Ureter (tissue), 1 donor: ENCODE results near the gene CHD3. TPM values are rescaled to one million over a fixed set of nuclear protein-coding genes. Genes with fewer than 3 reads are reported as not detected.

ENCODE experiments used
- DNase-seq: peaks from one replicate; pipeline ENCODE4 v3.0.0-alpha.2; 2020; ENCODE audit warnings: low spot score
- total RNA-seq: library from RNA; stranded (reverse); gene quantifications from one replicate; pipeline ENCODE4 v1.2.4, GENCODE V29; 2023
- donor health status: DM: yes; HTN: yes; CAD: no.

CHD3 gene
- total RNA-seq, 1 donor from 2014 or later = 225 TPM

- peak; percentile 25 for DNase-seq
Measured at GRCh38 chr17:7894226-7894625, 5.6 kb downstream of the CHD3 start.

- peak; percentile 33 for DNase-seq
Measured at GRCh38 chr17:7894866-7895265, 6.3 kb downstream of the CHD3 start.

GRCh38 chr17:7897090-7897489 lies 8.5 kb downstream of the CHD3 start:
- peak; percentile 34 for DNase-seq

- DNase-seq = peak; percentile 39
Measured at GRCh38 chr17:7897773-7898172, 9.2 kb downstream of the CHD3 start.

GRCh38 chr17:7903154-7904103 lies 14.8 kb downstream of the CHD3 start:
- DNase-seq = no peak

GRCh38 chr17:7909089-7909488 lies 20.5 kb downstream of the CHD3 start:
- DNase-seq = no peak

DNA sequence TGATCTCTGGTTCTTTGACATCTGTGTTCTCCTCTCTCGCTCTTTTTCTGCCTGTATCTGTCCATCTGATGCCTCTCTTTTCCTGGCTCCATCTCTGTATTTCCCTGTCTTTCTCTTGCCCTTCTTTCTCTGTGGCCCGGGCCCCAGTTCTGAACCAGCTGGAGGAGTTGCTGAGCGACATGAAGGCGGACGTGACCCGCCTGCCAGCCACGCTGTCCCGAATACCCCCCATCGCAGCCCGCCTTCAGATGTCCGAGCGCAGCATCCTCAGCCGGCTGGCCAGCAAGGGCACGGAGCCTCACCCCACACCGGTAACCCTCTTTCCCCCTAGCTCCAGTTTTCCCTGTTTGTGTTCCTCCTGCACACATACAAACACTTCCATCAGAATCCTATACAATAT lies 21.7 kb downstream of the CHD3 start:
- no peak for DNase-seq

DNA sequence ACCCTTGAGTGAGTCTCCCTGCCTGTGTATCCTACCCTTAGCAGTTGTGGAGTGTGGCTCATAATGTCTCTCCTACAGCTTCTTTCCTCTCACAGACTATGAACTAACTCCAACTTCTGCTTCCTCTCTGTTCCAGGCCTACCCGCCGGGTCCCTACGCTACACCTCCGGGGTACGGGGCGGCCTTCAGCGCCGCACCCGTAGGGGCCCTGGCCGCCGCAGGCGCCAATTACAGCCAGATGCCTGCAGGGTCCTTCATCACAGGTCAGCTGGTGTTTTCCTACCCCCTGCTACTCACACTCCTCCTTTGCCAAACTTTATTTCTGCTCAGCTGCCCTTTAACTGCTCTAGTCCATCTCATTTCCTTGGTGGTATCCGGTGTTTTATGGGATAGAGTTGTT lies 22.1 kb downstream of the CHD3 start:
- DNase-seq = no peak

GRCh38 chr17:7911116-7911515 lies 22.5 kb downstream of the CHD3 start:
- DNase-seq = no peak

GRCh38 chr17:7912927-7913524 lies 24.4 kb downstream of the CHD3 start:
- no peak for DNase-seq

DNA sequence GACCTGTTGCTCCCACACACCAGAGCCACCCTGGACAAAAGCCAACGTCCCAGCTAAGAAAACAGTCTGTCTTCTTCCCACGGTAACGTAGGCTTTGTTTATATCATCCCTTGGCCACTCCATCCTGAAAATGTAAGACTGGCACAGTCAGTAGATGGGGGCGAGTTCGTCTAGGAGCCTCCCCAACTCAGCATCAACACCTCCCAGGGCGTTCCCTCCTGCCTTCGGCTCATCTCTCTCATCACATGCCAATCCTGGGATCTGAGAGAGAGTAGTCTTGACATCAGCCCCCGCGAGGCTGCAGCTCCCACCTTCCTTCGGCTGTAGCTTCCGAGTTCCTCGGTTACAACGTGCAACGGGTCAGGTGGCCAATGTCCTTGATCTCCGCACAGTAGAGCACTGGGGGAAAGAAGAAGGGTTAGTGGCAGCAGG lies 26.6 kb downstream of the CHD3 start:
- DNase-seq = no peak

DNA sequence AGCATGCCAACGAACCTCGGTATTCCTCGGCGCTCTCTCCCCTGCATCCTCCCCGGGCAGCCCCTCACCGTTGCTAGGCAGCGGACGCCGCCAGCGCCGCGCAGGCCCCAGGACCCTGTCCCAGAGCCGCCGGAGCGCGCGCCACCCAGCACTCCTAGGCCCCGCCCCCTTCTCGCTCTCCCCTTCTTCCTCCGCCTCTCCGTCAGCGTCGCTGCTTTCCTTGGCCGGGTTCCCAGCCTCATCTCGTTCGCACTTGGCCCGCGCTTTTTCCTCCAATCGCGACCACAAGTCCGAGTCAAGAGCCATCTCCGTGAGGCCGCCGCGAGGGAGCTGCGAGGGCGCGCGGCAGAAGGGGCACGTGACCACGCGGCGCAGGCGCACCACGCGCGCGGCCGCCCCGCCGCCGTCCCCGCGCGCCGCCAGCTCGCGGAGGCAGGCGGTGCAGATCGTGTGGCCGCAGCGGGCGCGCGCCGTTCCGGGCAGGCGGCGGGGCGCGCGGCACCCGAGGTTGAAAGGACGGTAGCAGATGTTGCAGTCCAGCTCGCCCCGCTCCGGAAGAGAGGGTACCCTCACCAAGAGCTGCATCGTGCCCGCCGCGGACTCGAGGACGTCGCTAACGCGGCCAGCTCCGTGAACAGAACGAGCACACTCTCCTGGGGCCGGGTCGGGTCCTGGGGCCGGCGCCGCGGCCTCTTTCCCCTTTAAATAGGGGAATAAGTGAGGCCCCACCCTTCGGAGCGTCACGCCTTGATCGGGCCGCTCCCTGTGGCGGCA lies 27.2 kb downstream of the CHD3 start, which contains the start of gene RNF227:
TSS of gene RNF227 (minus strand) at position 679 of the 774 bp plus-strand sequence. CDS start at position 585, 94 bp downstream.
- peak; percentile 95 for DNase-seq

GRCh38 chr17:7916385-7916682 lies 27.7 kb downstream of the CHD3 start:
- DNase-seq = no peak

DNA sequence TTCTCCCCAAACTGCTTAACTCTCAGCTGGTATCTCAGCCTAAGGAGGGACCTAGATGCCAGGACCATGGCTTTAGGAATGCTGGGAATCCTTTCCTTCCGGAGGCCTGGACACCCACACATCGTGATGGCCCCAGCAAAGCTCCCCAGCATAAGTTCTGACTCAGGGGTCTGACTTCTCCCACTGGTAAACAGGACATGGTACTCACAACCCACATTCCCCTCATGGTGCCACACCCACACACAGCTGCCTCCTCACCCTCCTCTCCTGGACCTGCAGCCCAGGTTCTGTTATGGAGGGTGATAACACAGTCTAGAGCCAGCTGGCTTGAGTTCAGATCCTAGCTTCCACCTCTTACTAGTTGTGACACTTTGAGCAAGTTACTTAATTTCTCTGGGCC lies 28.2 kb downstream of the CHD3 start:
- no peak for DNase-seq

DNA sequence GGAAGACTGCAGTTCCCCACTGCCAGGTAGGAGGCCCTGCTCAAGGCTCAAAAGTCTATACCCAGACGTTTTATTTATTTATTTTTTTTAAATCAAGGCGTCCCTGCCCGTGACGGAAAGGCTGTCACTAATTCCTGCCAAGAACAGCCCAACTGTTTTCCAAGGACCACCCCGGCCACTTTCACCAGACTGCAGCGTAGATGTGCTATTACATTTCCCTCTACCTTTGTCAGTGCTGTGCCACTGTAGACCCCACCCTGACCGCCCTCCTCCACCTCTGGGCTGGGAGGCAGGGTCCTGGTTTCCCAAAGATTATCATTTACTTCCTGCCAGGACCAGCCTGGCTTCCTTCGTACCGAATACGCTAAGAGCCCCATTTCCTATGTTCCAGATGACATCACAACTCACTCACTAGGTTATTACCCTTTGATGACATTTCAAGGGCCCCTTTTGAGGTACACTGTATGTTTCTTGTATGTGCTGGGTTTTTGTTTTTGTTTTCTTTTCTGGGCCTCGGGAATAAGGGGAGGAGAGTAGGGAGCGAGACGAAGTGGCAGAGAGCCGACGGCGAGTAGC lies 33.8 kb downstream of the CHD3 start:
- DNase-seq = no peak

GRCh38 chr17:7922845-7923628 lies 34.4 kb downstream of the CHD3 start:
- peak; percentile 90 for DNase-seq

DNA sequence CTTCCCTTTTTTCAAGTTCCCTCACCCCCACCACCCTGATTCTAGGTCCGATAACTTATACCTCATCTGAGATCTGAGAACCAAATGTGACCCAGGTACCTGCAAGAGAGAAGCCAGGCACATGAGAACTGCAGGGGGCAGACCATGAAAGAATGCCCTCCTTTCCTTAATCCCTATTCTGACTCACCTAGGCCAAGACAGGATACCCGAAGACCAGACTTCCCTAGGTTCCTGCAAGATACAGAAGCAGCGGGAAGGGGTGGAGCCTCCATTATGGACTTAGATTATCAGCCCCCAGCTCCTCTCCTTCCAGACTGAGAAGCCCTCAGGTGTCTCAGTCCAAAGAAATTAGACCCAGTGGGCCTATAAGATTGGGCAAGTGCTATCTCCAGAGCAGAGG lies 39.0 kb downstream of the CHD3 start:
- no peak for DNase-seq

DNA sequence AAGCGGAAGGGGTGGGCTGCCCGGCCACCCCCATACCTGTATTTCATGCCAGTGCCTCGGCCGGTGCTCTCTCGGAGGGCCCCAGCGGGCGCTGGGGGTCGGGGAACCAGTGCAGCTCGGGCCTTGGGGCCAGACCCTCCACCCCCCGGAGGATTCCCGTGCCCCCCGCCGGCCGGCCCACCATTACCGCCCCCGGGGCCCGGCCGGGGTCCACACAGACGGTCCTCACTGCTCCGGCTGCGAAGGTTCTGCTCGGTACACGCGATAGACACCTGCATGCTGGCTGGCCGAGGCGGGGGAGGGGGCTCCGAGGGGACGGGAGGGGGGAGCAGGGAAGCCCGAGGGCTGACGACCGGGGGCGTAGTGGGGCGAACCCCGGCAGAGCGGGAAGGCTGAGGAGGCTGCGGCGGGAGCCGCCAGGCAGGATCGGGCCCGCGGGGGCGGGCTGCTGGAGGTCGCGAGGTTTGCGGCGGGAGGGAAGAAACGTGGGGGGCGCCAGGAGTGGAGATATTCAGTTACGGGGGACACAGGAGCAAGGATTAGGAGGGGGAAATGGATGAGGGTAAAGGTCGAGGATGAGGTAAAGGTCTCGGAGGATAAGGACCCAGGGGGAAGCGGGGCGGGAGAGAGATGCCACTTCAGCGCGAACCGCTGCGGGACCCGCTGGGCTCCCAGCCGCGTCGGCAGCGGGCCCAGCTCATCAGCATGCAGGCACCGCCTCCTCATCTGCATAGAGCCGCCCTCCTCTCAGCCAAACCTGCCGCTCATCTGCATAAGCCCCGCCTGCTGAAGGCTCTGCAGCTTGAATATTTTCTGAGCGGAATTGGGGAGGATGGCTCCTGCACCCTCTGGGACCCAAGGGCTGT lies 40.8 kb downstream of the CHD3 start, which contains the start of gene KCNAB3:
TSS of gene KCNAB3 (minus strand) at position 699 of the 866 bp plus-strand sequence. CDS start at position 278, 421 bp downstream.
- DNase-seq = no peak

- DNase-seq = no peak
Measured at GRCh38 chr17:7930841-7931631, 42.4 kb downstream of the CHD3 start.
